ENCODE data around the gene MCRS1. TPM values are rescaled to one million over a fixed set of nuclear protein-coding genes. Genes with fewer than 3 reads are reported as not detected.

The MCRS1 gene
- total and polyA plus RNA-seq, 8 donors = 40.5 to 65.2 (median 52.3) TPM

GRCh38 chr12:49541140-49541861 is 26.6 kb downstream of the MCRS1 start:
- H3K27me3 ChIP-seq = peaks cover 26 to 80% of the 10 kb centered on the region in 2 donors
- intact Hi-C loops (cut with DNase I) = no loop called here
- no peaks in the 10 kb centered on the region for H3K36me3 ChIP-seq
- TF ChIP-seq, protein P1, sequence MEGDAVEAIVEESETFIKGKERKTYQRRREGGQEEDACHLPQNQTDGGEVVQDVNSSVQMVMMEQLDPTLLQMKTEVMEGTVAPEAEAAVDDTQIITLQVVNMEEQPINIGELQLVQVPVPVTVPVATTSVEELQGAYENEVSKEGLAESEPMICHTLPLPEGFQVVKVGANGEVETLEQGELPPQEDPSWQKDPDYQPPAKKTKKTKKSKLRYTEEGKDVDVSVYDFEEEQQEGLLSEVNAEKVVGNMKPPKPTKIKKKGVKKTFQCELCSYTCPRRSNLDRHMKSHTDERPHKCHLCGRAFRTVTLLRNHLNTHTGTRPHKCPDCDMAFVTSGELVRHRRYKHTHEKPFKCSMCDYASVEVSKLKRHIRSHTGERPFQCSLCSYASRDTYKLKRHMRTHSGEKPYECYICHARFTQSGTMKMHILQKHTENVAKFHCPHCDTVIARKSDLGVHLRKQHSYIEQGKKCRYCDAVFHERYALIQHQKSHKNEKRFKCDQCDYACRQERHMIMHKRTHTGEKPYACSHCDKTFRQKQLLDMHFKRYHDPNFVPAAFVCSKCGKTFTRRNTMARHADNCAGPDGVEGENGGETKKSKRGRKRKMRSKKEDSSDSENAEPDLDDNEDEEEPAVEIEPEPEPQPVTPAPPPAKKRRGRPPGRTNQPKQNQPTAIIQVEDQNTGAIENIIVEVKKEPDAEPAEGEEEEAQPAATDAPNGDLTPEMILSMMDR (IDR thresholded peaks at IDR 0.05) = no peak
- H3K9me3 ChIP-seq = no peaks in the 10 kb centered on the region
- ATAC-seq = no peak
- H3K4me1 ChIP-seq = peaks cover 15 to 29% of the 10 kb centered on the region in 2 donors
- H3K4me3 ChIP-seq = no peak overlapping the region
- DNase-seq = peak in 1 of 4 donors; percentile 54
- no peak overlapping the region for H3K27ac ChIP-seq

- no peak for ATAC-seq
- intact Hi-C loops (cut with DNase I) = no loop called here
- TF ChIP-seq, protein P1 (IDR thresholded peaks at IDR 0.05) = no peak
These were observed 27.5 kb downstream of the MCRS1 start for GRCh38 chr12:49540229-49541139.

GRCh38 chr12:49539406-49540228 is 28.3 kb downstream of the MCRS1 start:
- peaks cover 26 to 80% of the 10 kb centered on the region in 2 donors for H3K27me3 ChIP-seq
- H3K4me3 ChIP-seq = peak overlapping the region in 1 of 2 donors; percentile 51

More at GRCh38 chr12:49540229-49541139, 27.5 kb downstream of the MCRS1 start:
- H3K9me3 ChIP-seq = no peaks in the 10 kb centered on the region
- H3K27ac ChIP-seq = no peak overlapping the region
- DNase-seq = peak in 1 of 4 donors; percentile 63
- peaks cover 26 to 80% of the 10 kb centered on the region in 2 donors for H3K27me3 ChIP-seq
- no peaks in the 10 kb centered on the region for H3K36me3 ChIP-seq
- peaks cover 15 to 37% of the 10 kb centered on the region in 2 donors for H3K4me1 ChIP-seq
- H3K4me3 ChIP-seq = no peak overlapping the region

GRCh38 chr12:49538510-49539403 is 29.2 kb downstream of the MCRS1 start, which contains the start of gene KCNH3:
KCNH3 (plus strand) TSS chr12:49539030; CDS start chr12:49539417, 387 bp downstream.
- Histone ChIP-seq H3K4me3 (peak within 1 kb of the TSS; percentile 17 to 51), H3K4me1 (peaks cover 15 to 39% of the 10 kb centered on the region in 2 donors), H3K27me3 (peaks cover 26 to 74% of the 10 kb centered on the region in 2 donors), H3K27ac (no peak within 1 kb of the TSS), H3K9me3 (no peaks in the 10 kb centered on the region), H3K36me3 (no peaks in the 10 kb centered on the region)
- peak in 3 of 4 donors; percentile 79 to 95 (median 90) for DNase-seq
- TF ChIP-seq, protein P1 (IDR thresholded peaks at IDR 0.05) = no peak
- ATAC-seq = peak; percentile 91
- intact Hi-C loops (cut with DNase I) = no loop called here

More at GRCh38 chr12:49539406-49540228, 28.3 kb downstream of the MCRS1 start:
- H3K27ac ChIP-seq = no peak overlapping the region
- intact Hi-C loops (cut with DNase I) = no loop called here
- no peaks in the 10 kb centered on the region for H3K9me3 ChIP-seq
- H3K36me3 ChIP-seq = no peaks in the 10 kb centered on the region
- H3K4me1 ChIP-seq = peaks cover 15 to 39% of the 10 kb centered on the region in 2 donors
- DNase-seq = peak in 1 of 4 donors; percentile 73
- TF ChIP-seq, protein P1 (IDR thresholded peaks at IDR 0.05) = no peak
- ATAC-seq = no peak

Measured in left lung (tissue), 10 donors.